Measurements from ENCODE around the gene CTDSPL2. TPM values are rescaled to one million over a fixed set of nuclear protein-coding genes. Genes with fewer than 3 reads are reported as not detected.
"Not testable (repeated sequence)": the region's sequence is repeated elsewhere in the genome, so short reads cannot be mapped to it uniquely, and the experiment has no call there.

CTDSPL2 gene
- total RNA-seq, 4 donors from 2014 or later = 35.2 to 52.2 (median 44.4) TPM

GRCh38 chr15:44525018-44525417 is 97.6 kb downstream of the CTDSPL2 start:
- no peak overlapping the region for H3K27ac ChIP-seq
- H3K9me3 ChIP-seq = no peaks in the 10 kb centered on the region
- 94 to 100% methylated on average over 1 of the region's 1 CpG for WGBS, 2 donors
- no peak overlapping the region for H3K4me3 ChIP-seq
- DNase-seq (ENCODE audit: low spot score in 2 of 2) = no peak
- H3K27me3 ChIP-seq = no peaks in the 10 kb centered on the region
- TF ChIP-seq POLR2A (IDR thresholded peaks at IDR 0.05) (no peak), CTCF (IDR thresholded peaks at IDR 0.05) (no peak)
- H3K4me1 ChIP-seq = peaks cover 0 to 5% (median 0%) of the 10 kb centered on the region in 4 donors
- peaks cover 0 to 43% (median 8%) of the 10 kb centered on the region in 3 donors for H3K36me3 ChIP-seq

- Histone ChIP-seq H3K4me3 (no peak overlapping the region), H3K27ac (no peak overlapping the region), H3K36me3 (peaks cover 0 to 29% (median 4%) of the 10 kb centered on the region in 3 donors), H3K9me3 (no peaks in the 10 kb centered on the region), H3K27me3 (no peaks in the 10 kb centered on the region), H3K4me1 (peaks cover 0 to 5% (median 0%) of the 10 kb centered on the region in 4 donors)
- DNase-seq (ENCODE audit: low spot score in 2 of 2) = no peak
- TF ChIP-seq EP300 (IDR thresholded peaks at IDR 0.05) (no peak), POLR2A (IDR thresholded peaks at IDR 0.05) (no peak), CTCF (IDR thresholded peaks at IDR 0.05) (no peak)
- WGBS, 2 donors = 48 to 65% methylated on average over 2 of the region's 2 CpGs
Measured at GRCh38 chr15:44527241-44527640, 99.8 kb downstream of the CTDSPL2 start.

GRCh38 chr15:44529864-44530604 is 102.6 kb downstream of the CTDSPL2 start:
- Histone ChIP-seq H3K27me3 (no peaks in the 10 kb centered on the region), H3K9me3 (no peaks in the 10 kb centered on the region), H3K27ac (no peak overlapping the region), H3K4me3 (no peak overlapping the region), H3K4me1 (peaks cover 0 to 10% (median 0%) of the 10 kb centered on the region in 4 donors), H3K36me3 (peaks cover 0 to 24% (median 0%) of the 10 kb centered on the region in 3 donors)
- WGBS, 2 donors = 80 to 82% methylated on average over 10 of the region's 10 CpGs
- DNase-seq (ENCODE audit: low spot score in 2 of 2) = no peak
- TF ChIP-seq EP300 (IDR thresholded peaks at IDR 0.05) (no peak), POLR2A (IDR thresholded peaks at IDR 0.05) (no peak), CTCF (IDR thresholded peaks at IDR 0.05) (no peak)

- peaks cover 0 to 21% (median 0%) of the 10 kb centered on the region in 3 donors for H3K36me3 ChIP-seq
- peaks cover 0 to 16% (median 2%) of the 10 kb centered on the region in 4 donors for H3K4me1 ChIP-seq
- no peaks in the 10 kb centered on the region for H3K27me3 ChIP-seq
- TF ChIP-seq CTCF (IDR thresholded peaks at IDR 0.05) (no peak), EP300 (IDR thresholded peaks at IDR 0.05) (no peak), POLR2A (IDR thresholded peaks at IDR 0.05) (no peak)
- DNase-seq (ENCODE audit: low spot score in 2 of 2) = no peak
- WGBS, 2 donors = 87 to 90% methylated on average over 3 of the region's 3 CpGs
- H3K4me3 ChIP-seq = no peak overlapping the region
- H3K27ac ChIP-seq = no peak overlapping the region
- H3K9me3 ChIP-seq = no peaks in the 10 kb centered on the region
Measured at GRCh38 chr15:44530653-44531052, 103.2 kb downstream of the CTDSPL2 start.

GRCh38 chr15:44532275-44532674 is 104.8 kb downstream of the CTDSPL2 start:
- H3K27me3 ChIP-seq; H3K4me3 ChIP-seq; H3K9me3 ChIP-seq; H3K27ac ChIP-seq; DNase-seq (ENCODE audit: low spot score in 2 of 2): not testable (repeated sequence)
- WGBS, 2 donors = 98 to 99% methylated on average over 5 of the region's 5 CpGs
- Histone ChIP-seq H3K4me1 (peaks cover 0 to 18% (median 2%) of the 10 kb centered on the region in 4 donors), H3K36me3 (peaks cover 0 to 21% (median 0%) of the 10 kb centered on the region in 3 donors)

Data from tibial nerve (tissue), 4 donors.